ENCODE results near the gene BHLHE40. TPM values are rescaled to one million over a fixed set of nuclear protein-coding genes. Genes with fewer than 3 reads are reported as not detected.
"Not testable (repeated sequence)": the region's sequence is repeated elsewhere in the genome, so short reads cannot be mapped to it uniquely, and the experiment has no call there.

The BHLHE40 gene
- total RNA-seq, 1 experiment from 2014 or later = 81.6 TPM

DNA sequence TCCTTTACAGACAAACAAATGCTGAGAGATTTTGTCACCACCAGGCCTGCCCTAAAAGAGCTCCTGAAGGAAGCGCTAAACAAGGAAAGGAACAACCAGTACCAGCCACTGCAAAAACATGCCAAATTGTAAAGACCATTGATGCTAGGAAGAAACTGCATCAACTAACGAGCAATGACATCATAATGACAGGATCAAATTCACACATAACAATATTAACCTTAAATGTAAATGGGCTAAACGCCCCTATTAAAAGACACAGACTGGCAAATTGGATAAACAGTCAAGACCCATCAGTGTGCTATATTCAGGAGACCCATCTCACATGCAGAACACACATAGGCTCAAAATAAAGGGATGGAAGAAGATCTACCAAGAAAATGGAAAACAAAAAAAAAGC is 11.6 kb upstream of the BHLHE40 start:
- H3K4me3 ChIP-seq (replicated peaks in 1 of 2; ENCODE audit: low read depth in 1 of 2, low read length in 2 of 2); ATAC-seq; H4K20me1 ChIP-seq (ENCODE audit: insufficient read depth); H2AFZ ChIP-seq (ENCODE audit: low read depth, low read length, poor library complexity, severe bottlenecking); H3K9me3 ChIP-seq (ENCODE audit: control insufficient read depth in 1 of 2, insufficient read depth in 1 of 2, low read depth in 1 of 2, low read length in 2 of 2); RAD21 ChIA-PET (ENCODE audit: low non-redundant PET in 1 of 2, low total read pairs in 2 of 2, uncharacterized antibody in 2 of 2, unreplicated experiment in 2 of 2); DNase-seq (ENCODE audit: low read depth, low spot score); H3K27me3 ChIP-seq (ENCODE audit: insufficient read depth, low read length); H3K4me2 ChIP-seq (ENCODE audit: low read length); H3K4me1 ChIP-seq (ENCODE audit: control insufficient read depth in 1 of 2, insufficient read depth in 2 of 2, low read length in 2 of 2); H3K79me2 ChIP-seq (ENCODE audit: insufficient read depth, low read length); H3K36me3 ChIP-seq (ENCODE audit: control insufficient read depth in 1 of 2, insufficient read depth in 2 of 2, low read length in 2 of 2); intact Hi-C loops (cut with micrococcal nuclease); H3K9me2 ChIP-seq (ENCODE audit: insufficient read depth); BruUV-seq (replicated peaks); H3K9ac ChIP-seq (ENCODE audit: low read length); H3K27ac ChIP-seq (ENCODE audit: low read depth, low read length); POLR2A ChIA-PET; CTCF ChIA-PET: not testable (repeated sequence)

GRCh38 chr3:4971437-4971836 is 7.8 kb upstream of the BHLHE40 start:
- not testable (repeated sequence) for H3K4me3 ChIP-seq (replicated peaks in 1 of 2; ENCODE audit: low read depth in 1 of 2, low read length in 2 of 2)

GRCh38 chr3:4971838-4972237 is 7.4 kb upstream of the BHLHE40 start:
- Histone ChIP-seq H3K4me3 (replicated peaks in 1 of 2; ENCODE audit: low read depth in 1 of 2, low read length in 2 of 2) (no peak overlapping the region), H3K9me3 (ENCODE audit: control insufficient read depth in 1 of 2, insufficient read depth in 1 of 2, low read depth in 1 of 2, low read length in 2 of 2) (no peaks in the 10 kb centered on the region), H3K27me3 (ENCODE audit: insufficient read depth, low read length) (no peaks in the 10 kb centered on the region), H3K9me2 (ENCODE audit: insufficient read depth) (no peaks in the 10 kb centered on the region), H4K20me1 (ENCODE audit: insufficient read depth) (no peaks in the 10 kb centered on the region), H3K9ac (ENCODE audit: low read length) (no peak overlapping the region), H2AFZ (ENCODE audit: low read depth, low read length, poor library complexity, severe bottlenecking) (no peak overlapping the region), H3K36me3 (ENCODE audit: control insufficient read depth in 1 of 2, insufficient read depth in 2 of 2, low read length in 2 of 2) (no peaks in the 10 kb centered on the region), H3K27ac (ENCODE audit: low read depth, low read length) (no peak overlapping the region), H3K4me1 (ENCODE audit: control insufficient read depth in 1 of 2, insufficient read depth in 2 of 2, low read length in 2 of 2) (peaks cover 10 to 15% of the 10 kb centered on the region in 2 experiments), H3K4me2 (ENCODE audit: low read length) (no peak overlapping the region), H3K79me2 (ENCODE audit: insufficient read depth, low read length) (no peaks in the 10 kb centered on the region)
- ChIA-PET CTCF (no interaction called here), RAD21 (ENCODE audit: low non-redundant PET in 1 of 2, low total read pairs in 2 of 2, uncharacterized antibody in 2 of 2, unreplicated experiment in 2 of 2) (no interaction called here), POLR2A (no interaction called here)
- intact Hi-C loops (cut with micrococcal nuclease) = no loop called here
- TF ChIP-seq EZH2phosphoT487 (IDR thresholded peaks at IDR 0.05; ENCODE audit: borderline replicate concordance) (no peak), EGR1 (IDR thresholded peaks at IDR 0.05; ENCODE audit: low read depth) (no peak), SP1 (IDR thresholded peaks at IDR 0.05; ENCODE audit: low read depth) (no peak), TCF7L2 (IDR thresholded peaks at IDR 0.05; ENCODE audit: borderline replicate concordance, extremely low read depth, insufficient read depth, insufficient read length) (no peak), ZNF274 (IDR thresholded peaks at IDR 0.05; ENCODE audit: low read depth, low read length) (no peak), ELF1 (IDR thresholded peaks at IDR 0.05; ENCODE audit: borderline replicate concordance, low read depth) (no peak), CTCF (IDR thresholded peaks at IDR 0.05 in 2 of 3, conservative IDR thresholded peaks at IDR 0.05 in 1 of 3; ENCODE audit: borderline replicate concordance in 1 of 3, insufficient read depth in 1 of 3, low read depth in 2 of 3, low read length in 2 of 3) (no peak), CBX3 (IDR thresholded peaks at IDR 0.05; ENCODE audit: low read depth) (no peak)
- DNase-seq (ENCODE audit: low read depth, low spot score) = no peak
- BruUV-seq (replicated peaks) = no TSS peak
- ATAC-seq = no peak

More at GRCh38 chr3:4971437-4971836, 7.8 kb upstream of the BHLHE40 start:
- H3K9me2 ChIP-seq (ENCODE audit: insufficient read depth); H3K9ac ChIP-seq (ENCODE audit: low read length); ATAC-seq; H3K27ac ChIP-seq (ENCODE audit: low read depth, low read length); H4K20me1 ChIP-seq (ENCODE audit: insufficient read depth); intact Hi-C loops (cut with micrococcal nuclease); H3K4me2 ChIP-seq (ENCODE audit: low read length); H3K27me3 ChIP-seq (ENCODE audit: insufficient read depth, low read length); H3K79me2 ChIP-seq (ENCODE audit: insufficient read depth, low read length); POLR2A ChIA-PET; BruUV-seq (replicated peaks); H3K9me3 ChIP-seq (ENCODE audit: control insufficient read depth in 1 of 2, insufficient read depth in 1 of 2, low read depth in 1 of 2, low read length in 2 of 2); CTCF ChIA-PET; RAD21 ChIA-PET (ENCODE audit: low non-redundant PET in 1 of 2, low total read pairs in 2 of 2, uncharacterized antibody in 2 of 2, unreplicated experiment in 2 of 2); DNase-seq (ENCODE audit: low read depth, low spot score); H2AFZ ChIP-seq (ENCODE audit: low read depth, low read length, poor library complexity, severe bottlenecking); H3K36me3 ChIP-seq (ENCODE audit: control insufficient read depth in 1 of 2, insufficient read depth in 2 of 2, low read length in 2 of 2): not testable (repeated sequence)
- peaks cover 6 to 11% of the 10 kb centered on the region in 2 experiments for H3K4me1 ChIP-seq (ENCODE audit: control insufficient read depth in 1 of 2, insufficient read depth in 2 of 2, low read length in 2 of 2)

All from HCT116 (cell line).